Measurements from ENCODE around the gene GPR158. TPM values are rescaled to one million over a fixed set of nuclear protein-coding genes. Genes with fewer than 3 reads are reported as not detected.
"Not testable (repeated sequence)": the region's sequence is repeated elsewhere in the genome, so short reads cannot be mapped to it uniquely, and the experiment has no call there.

Gene GPR158
- total RNA-seq, 1 experiment from 2014 or later, result 0.24 TPM

- H3K18ac ChIP-seq (ENCODE audit: insufficient read length, low read depth, low read length), result no peak overlapping the region
- no peak overlapping the region for H2AK5ac ChIP-seq (ENCODE audit: insufficient read length, low read length)
- H4K91ac ChIP-seq (ENCODE audit: insufficient read length, low read depth, low read length), result no peak overlapping the region
- H3K4me1 ChIP-seq (ENCODE audit: insufficient read depth, low read length), result no peaks in the 10 kb centered on the region
- no peaks in the 10 kb centered on the region for H3K79me1 ChIP-seq (ENCODE audit: insufficient read depth, low read depth, low read length, poor library complexity, severe bottlenecking)
- H3K4ac ChIP-seq (ENCODE audit: low read depth, low read length), result no peak overlapping the region
- no peak overlapping the region for H2BK5ac ChIP-seq (ENCODE audit: insufficient read length, low read length)
- H4K20me1 ChIP-seq (ENCODE audit: control insufficient read depth, insufficient read depth, insufficient read length), result no peaks in the 10 kb centered on the region
- peaks cover 0 to 3% of the 10 kb centered on the region in 2 experiments; a peak in 2 of 5 replicates for H3K9me3 Mint-ChIP-seq
- H3K56ac ChIP-seq (ENCODE audit: insufficient read length, low read depth, low read length), result no peak overlapping the region
- no peak overlapping the region for H2BK12ac ChIP-seq (ENCODE audit: insufficient read length, low read depth, low read length)
- no peak overlapping the region for H3K9ac ChIP-seq (ENCODE audit: extremely low read depth, insufficient read length, low read length)
- no peak overlapping the region for H3K27ac Mint-ChIP-seq
- no peak overlapping the region for H3K23ac ChIP-seq (ENCODE audit: insufficient read length, low read depth, low read length)
- H3K36me3 Mint-ChIP-seq (ENCODE audit: insufficient read depth in 1 of 3, low read depth in 3 of 3), result peaks cover 0 to 4% (median 0%) of the 10 kb centered on the region in 3 experiments; a peak in 2 of 7 replicates
- TF ChIP-seq CTCF (conservative IDR thresholded peaks at IDR 0.05), result no peak
- H3K4me3 Mint-ChIP-seq, result no peak overlapping the region
- H2AFZ ChIP-seq (ENCODE audit: low read length), result no peak overlapping the region
- no peak overlapping the region for H4K8ac ChIP-seq (replicated peaks; ENCODE audit: insufficient read length, low read depth, low read length)
- no peak overlapping the region for H3K4me2 ChIP-seq (ENCODE audit: insufficient read depth, insufficient read length, low read length)
- H3K4me1 Mint-ChIP-seq, result no peaks in the 10 kb centered on the region
- no peaks in the 10 kb centered on the region; the same call in 1 of the 2 replicates for H3K27me3 ChIP-seq (ENCODE audit: insufficient read depth, low read length)
- H2BK120ac ChIP-seq (ENCODE audit: low read depth, low read length, poor library complexity, severe bottlenecking), result no peak overlapping the region
- H3K27me3 Mint-ChIP-seq (ENCODE audit: low read depth), result no peaks in the 10 kb centered on the region
- H3K14ac ChIP-seq (ENCODE audit: insufficient read depth, low read length), result no peak overlapping the region
- no CpG with 5 or more reads among the region's 2 CpGs for WGBS (ENCODE audit: extremely low coverage, insufficient read length, low lambda C conversion rate)
- DNase-seq, result no peak
- no peak overlapping the region for H3T11ph ChIP-seq (ENCODE audit: low read length)
- no peaks in the 10 kb centered on the region for H3K23me2 ChIP-seq (ENCODE audit: insufficient read length, low read depth, low read length, poor library complexity, severe bottlenecking)
- H3K79me2 ChIP-seq (ENCODE audit: insufficient read depth, low read length), result no peaks in the 10 kb centered on the region
- H3K9me3 ChIP-seq (ENCODE audit: control insufficient read depth, low read depth, low read length), result no peaks in the 10 kb centered on the region
- H2BK15ac ChIP-seq (ENCODE audit: low read depth, low read length), result no peak overlapping the region
- H2BK20ac ChIP-seq (ENCODE audit: low read depth, low read length, poor library complexity, severe bottlenecking), result no peak overlapping the region
- no peak overlapping the region for H4K5ac ChIP-seq (ENCODE audit: insufficient read length, low read depth, low read length)
- no peak overlapping the region for H3K27ac ChIP-seq (ENCODE audit: insufficient read length, low read depth, low read length)
Measured at GRCh38 chr10:25162391-25162790, 12.4 kb upstream of the GPR158 start.

GRCh38 chr10:25163464-25163863 lies 11.3 kb upstream of the GPR158 start:
- H3K14ac ChIP-seq (ENCODE audit: insufficient read depth, low read length); H3K23me2 ChIP-seq (ENCODE audit: insufficient read length, low read depth, low read length, poor library complexity, severe bottlenecking); H3K4me1 ChIP-seq (ENCODE audit: insufficient read depth, low read length); H3K4me1 Mint-ChIP-seq; H3K18ac ChIP-seq (ENCODE audit: insufficient read length, low read depth, low read length); H3K9me3 ChIP-seq (ENCODE audit: control insufficient read depth, low read depth, low read length); H3K4me3 Mint-ChIP-seq; H2AK5ac ChIP-seq (ENCODE audit: insufficient read length, low read length); H3K36me3 Mint-ChIP-seq (ENCODE audit: insufficient read depth in 1 of 3, low read depth in 3 of 3); H2BK120ac ChIP-seq (ENCODE audit: low read depth, low read length, poor library complexity, severe bottlenecking); H2BK15ac ChIP-seq (ENCODE audit: low read depth, low read length); H3T11ph ChIP-seq (ENCODE audit: low read length); H2AFZ ChIP-seq (ENCODE audit: low read length); H4K8ac ChIP-seq (replicated peaks; ENCODE audit: insufficient read length, low read depth, low read length); DNase-seq; H3K4ac ChIP-seq (ENCODE audit: low read depth, low read length); H3K79me1 ChIP-seq (ENCODE audit: insufficient read depth, low read depth, low read length, poor library complexity, severe bottlenecking); H2BK20ac ChIP-seq (ENCODE audit: low read depth, low read length, poor library complexity, severe bottlenecking); H4K5ac ChIP-seq (ENCODE audit: insufficient read length, low read depth, low read length); H3K23ac ChIP-seq (ENCODE audit: insufficient read length, low read depth, low read length); H3K9ac ChIP-seq (ENCODE audit: extremely low read depth, insufficient read length, low read length); H2BK12ac ChIP-seq (ENCODE audit: insufficient read length, low read depth, low read length); H4K20me1 ChIP-seq (ENCODE audit: control insufficient read depth, insufficient read depth, insufficient read length); H4K91ac ChIP-seq (ENCODE audit: insufficient read length, low read depth, low read length); H2BK5ac ChIP-seq (ENCODE audit: insufficient read length, low read length); H3K9me3 Mint-ChIP-seq; H3K56ac ChIP-seq (ENCODE audit: insufficient read length, low read depth, low read length); H3K27ac ChIP-seq (ENCODE audit: insufficient read length, low read depth, low read length); H3K79me2 ChIP-seq (ENCODE audit: insufficient read depth, low read length); H3K27me3 Mint-ChIP-seq (ENCODE audit: low read depth); H3K27me3 ChIP-seq (ENCODE audit: insufficient read depth, low read length); H3K27ac Mint-ChIP-seq; H3K4me2 ChIP-seq (ENCODE audit: insufficient read depth, insufficient read length, low read length): not testable (repeated sequence)
- no CpG with 5 or more reads among the region's 7 CpGs for WGBS (ENCODE audit: extremely low coverage, insufficient read length, low lambda C conversion rate)
